Stimulated activated CD4-positive, alpha-beta T cell treated with anti-CD3 and anti-CD28 coated beads, TNF-alpha, amount 100 ng/mL, for 4 hours (primary cell): ENCODE data around the gene SMPD4.
"Not testable (repeated sequence)": the region's sequence is repeated elsewhere in the genome, so short reads cannot be mapped to it uniquely, and the experiment has no call there.

ENCODE experiments used
- DNase-seq, 3 experiments: peaks; one replicate each; pipeline ENCODE4 v3.0.0-alpha.2; 2020; ENCODE audit warnings: low read depth in 3 of 3

SMPD4 gene

DNA sequence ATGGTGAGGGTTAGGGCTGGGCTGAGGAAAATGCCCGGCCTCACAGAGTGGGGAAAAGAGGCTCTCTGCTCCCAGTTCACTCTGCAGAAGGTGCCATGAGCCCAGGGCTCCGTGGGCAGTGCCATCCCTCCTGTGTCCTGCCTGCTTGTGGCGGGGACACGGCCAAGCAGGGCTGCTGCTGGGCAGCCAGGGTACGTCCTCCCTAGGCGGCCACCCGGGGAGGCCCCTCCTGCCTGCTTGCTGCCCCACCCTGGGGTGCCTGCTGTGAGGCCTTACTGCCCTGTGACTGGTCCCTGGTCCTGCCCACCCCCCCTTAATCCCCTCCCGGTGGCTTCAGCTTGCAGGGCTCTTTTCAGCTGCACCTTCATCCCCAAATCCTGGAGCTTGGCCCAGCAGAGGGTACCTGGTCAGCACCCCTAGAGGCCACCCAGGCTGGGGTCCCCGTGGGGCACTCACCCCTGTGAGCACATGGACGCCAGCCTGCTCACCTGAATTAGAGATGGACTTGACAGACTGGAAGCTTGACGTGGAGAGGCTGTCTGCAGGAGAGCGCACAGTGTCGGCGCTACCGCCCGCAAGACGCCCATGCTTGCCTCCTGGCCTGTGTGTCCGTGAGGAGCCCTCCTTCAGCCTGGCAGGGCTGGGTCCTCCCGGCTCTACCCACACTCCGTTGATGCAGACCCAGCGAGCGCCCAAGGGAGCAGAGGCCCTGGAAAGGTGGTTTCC is 39.6 kb downstream of the SMPD4 start:
- not testable (repeated sequence) for DNase-seq

DNA sequence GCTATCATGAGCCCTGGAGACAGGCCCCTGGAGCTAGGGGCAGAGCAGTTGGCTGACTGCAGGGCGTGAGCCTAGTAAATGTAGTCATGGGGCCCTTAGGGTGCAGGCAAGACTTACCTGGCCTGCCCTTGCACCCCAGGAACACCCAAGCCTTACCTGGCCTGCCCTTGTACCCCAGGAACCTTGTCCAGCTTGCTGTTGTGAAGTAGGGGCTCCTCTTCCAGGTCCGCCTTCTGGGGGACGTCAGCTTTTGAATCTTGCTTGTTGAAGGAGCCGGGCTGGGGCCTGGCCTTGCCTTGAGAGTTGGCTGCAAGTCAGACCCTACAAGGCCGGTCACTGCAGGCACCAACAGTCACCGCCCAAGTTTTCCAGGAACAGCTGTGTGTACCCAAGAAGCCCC is 40.4 kb downstream of the SMPD4 start:
- DNase-seq, result not testable (repeated sequence)

DNA sequence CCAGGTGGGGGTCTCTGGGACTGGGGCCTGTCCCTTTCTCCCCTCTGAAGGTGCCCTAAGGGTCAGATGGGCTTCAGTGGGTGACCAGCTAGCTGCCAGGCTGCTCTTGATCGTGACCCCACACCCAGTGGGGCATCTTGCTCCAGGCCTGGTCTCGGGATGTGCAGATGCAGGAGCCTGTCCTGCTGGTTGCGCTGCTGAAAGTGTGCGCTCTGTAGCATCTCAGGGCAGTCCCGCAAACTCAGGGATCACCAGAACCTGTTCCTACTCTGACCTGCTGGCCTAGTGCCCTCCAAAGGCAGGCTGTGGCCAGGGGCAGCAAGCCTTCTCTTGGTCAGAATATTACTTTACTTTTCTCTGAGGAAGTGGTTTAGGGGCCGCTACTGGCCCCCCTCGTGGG is 40.9 kb downstream of the SMPD4 start:
- DNase-seq, result not testable (repeated sequence)

DNA sequence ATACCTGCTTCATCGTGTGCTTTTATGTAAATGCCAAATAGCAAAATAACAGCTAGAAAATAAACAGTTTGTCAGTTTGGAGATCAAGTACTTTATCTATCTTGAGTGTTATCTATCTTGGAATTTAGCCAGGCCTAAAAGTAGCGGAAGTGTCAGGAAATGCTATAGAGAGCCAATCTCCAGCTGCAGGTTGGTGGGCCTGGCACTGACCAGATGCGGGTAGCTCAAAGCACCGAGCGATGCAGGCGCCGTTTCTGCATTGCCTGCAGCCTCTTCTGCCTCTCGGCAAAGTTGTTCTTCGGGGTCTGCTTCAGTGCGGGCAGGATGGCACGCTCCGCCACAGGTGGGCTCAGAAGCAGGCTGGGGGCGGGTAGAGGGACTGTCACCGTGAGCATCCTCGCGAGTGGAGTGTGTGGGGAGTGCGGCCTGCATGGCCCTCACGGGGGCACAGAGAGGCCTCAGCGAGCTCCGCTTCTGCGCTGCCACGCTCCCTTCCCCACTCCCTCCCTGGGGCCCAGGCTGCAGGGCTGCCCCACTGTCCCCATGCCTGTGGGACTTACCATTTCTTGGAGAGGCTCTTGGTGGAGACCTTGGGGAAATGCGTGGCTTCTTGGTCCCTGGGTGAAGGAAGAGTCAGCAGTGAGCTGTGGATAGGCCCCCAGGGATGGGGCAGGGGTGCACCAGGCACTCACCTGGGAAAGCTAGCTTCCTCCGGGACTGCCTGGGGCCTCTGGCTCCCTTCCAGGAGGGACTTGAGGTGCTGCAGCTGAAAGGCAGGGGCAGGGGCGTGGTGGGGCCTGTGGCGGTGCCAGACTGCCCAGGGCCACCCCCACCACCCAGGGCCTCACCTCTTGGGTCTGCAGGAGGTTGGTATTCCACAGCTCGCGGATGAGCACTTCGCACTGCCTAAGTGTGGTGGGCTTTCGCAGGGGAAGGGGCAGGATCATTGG is 41.8 kb downstream of the SMPD4 start:
- DNase-seq, result not testable (repeated sequence)

DNA sequence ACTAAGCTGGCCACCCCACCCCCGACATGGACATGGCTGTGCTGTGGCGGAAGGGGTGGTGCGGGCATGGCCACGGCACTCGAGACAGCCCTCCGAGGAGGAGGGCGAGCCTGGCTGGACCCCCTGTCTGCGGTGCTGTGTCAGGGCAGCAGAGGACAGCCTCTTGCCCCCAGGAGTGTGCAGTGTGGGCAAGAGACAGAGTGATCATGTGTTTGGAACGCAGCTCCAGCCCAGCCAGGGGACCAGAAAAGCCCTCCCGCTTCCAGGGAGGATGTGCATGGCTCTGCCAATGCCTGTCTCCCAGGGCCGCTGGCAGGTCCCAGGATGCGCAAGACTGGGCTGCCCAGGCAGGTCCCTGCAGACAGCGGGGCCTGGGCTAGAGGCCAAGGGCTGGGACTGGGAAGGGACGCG is 42.6 kb downstream of the SMPD4 start:
- not testable (repeated sequence) for DNase-seq

DNA sequence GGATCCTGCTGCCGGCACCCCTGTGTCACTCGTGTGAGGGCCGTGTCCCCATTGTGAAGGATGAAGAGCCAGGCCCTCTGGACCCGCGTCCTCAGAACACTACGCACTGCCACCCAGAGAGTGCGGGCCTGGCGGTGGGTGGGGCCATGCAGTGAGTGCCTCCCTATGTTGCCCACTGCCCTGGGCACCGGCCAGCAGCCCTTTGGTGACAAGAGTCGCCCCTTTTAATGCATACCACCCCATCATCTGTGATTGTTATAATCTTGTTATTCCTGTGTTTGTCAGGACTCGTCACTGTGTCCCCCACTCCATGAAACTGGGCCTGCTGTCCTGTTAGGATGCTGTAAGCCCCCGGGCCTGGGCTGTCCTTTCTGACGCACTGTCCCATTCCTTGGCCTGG is 43.1 kb downstream of the SMPD4 start:
- not testable (repeated sequence) for DNase-seq

DNA sequence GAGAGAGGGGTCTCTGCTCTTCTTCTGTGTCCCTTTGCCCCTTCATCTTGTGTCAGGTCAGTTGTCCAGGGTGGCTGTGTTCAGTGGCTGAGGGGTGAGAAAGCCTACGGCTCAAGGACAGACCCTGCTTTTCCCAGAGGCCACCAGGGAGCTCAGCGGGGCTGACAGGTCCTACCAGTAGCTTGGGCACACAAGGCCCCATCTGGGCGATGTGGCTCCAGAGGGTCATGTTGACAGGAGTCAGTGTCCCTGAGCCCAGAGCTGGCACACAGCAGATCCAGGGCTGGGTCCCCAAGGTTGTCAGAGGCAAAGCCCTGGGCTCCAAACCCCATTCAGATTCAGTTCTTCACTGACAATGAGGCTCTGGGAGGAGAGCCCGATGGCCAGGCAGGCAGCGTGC is 44.3 kb downstream of the SMPD4 start:
- not testable (repeated sequence) for DNase-seq

DNA sequence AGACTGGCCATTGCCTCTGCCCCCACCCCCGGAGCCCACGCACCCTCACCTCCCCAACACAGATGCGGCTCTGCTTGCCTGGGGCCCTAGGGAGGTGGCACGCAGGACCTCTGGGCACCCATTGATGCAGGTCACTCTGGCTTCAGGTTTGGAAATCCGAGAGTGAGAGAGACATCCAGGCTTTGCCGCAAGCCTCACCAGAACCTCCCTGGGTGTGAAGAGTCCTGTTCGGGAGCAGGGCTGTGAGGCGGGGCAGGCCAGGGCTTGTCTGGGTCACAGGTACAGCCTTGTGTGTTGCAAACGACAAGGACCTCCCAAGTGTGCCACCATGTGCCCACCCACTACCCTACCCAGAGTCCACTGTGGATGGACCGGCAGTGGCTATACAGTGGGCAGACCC is 44.9 kb downstream of the SMPD4 start:
- DNase-seq, result not testable (repeated sequence)

DNA sequence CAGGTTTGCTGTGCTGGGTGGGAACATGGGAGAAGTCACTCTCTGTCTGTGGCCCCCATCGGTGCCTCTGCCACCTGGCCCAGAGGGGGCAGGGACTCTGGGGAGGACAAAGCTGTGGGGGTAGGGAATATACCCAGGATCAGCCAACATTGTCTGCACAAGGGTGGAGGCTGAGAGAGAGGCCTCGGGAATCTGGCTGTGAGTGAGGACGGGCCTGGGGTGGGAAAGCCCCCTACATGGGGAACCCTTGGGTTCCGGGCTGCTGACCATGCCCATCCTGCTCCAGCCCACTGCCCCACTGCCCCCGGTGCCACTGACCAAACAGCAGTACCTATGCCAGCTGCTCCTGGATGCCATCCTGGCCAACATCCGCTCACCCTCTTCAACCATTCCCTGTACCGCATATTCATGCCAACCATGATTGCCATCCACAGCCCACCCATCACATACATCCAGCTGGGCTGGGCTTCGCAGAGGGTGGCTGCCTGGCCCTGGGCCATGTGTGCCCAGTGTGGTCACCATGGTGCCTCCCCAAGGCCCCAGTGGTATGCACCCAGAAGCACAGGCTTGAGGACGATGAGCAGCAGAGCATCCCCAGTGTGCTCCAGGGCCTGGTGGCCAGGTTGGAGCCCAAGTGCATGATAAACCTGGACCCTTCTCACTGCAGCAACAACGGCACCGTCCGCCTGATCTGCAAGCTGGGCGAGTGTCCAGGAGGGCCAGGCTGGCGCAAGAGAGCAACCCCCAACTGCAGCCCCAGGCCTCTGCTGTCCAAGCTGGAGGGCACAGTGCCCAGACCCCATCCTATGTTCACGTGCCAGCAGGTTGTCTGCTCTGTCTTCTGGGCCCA is 45.5 kb downstream of the SMPD4 start:
- no peak for DNase-seq

DNA sequence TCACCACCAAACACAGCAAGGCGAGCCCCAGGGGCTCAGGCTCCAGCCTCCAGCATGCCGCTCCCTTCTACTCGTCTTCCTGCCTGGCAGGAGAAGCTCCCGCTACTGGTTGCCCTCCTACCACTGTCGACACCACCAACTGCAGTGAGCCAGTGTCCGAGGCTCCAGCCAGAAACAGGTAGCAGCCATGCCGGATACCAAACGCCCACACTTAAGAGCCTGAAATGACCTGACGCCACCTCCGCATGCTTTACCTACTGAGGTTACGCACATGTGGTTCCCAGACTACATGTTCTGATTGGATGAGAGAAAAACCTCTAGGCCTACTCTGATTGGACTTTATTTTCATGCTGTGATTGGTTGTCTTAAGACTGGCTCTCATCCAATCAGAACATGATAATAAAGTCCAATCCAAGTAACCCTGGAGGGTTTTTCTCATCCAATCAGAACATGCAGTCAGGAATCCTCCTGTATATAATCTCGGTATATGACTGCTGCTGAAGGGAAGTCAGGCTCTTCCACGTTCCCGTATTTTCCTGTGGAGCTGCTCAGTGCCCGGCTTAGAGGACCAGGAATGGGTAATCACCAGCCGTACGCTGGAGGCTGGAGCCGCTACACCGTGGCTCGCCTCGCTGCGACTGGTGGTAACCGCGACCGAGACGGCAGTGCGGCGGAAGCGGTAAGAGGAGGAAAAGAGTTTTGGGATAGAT is 52.1 kb downstream of the SMPD4 start, which contains the start of gene POTEF:
Gene POTEF (minus strand): TSS at position 103 of the 710 bp plus-strand sequence. CDS start 8,707 bp downstream, outside the sequence.
- not testable (repeated sequence) for DNase-seq

DNA sequence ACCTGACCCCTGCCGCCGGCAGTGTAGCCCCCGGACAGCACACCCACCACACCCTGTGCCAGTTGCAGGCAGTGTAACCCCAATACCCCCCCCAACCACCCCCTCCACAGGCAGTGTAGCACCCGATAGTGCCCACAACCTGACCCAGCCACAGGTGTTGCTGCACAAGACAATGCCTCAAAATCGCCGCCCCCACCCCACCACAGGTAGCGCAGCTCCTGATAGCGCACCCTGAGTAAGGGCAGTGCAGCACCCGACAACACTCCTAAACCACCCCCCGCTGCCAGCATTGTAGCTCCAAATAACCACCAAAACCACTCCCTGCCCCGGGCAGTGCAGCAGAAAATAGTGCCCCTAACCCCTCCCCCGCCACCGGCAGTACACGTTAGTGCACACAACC is 52.9 kb downstream of the SMPD4 start:
- DNase-seq, result not testable (repeated sequence)

DNA sequence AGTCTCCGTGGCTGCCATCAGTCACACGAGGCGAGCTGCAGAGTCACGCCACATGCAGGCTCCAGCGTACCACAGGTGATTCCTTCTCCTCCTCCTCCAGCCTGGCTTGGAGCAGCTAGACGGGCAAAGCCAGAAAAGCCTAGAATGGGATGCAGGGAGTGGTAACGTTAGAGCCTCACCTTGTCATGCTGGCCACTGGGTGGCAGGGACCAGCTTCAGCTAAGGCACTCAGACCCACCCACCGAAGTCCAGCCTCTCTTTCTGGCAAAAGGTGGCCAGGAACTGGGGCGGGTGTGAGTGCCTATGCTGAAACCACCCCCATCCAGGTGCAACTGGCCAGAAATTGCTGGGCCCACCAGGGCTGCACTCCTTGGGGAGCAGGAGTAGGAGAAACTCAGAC is 53.7 kb downstream of the SMPD4 start:
- not testable (repeated sequence) for DNase-seq

DNA sequence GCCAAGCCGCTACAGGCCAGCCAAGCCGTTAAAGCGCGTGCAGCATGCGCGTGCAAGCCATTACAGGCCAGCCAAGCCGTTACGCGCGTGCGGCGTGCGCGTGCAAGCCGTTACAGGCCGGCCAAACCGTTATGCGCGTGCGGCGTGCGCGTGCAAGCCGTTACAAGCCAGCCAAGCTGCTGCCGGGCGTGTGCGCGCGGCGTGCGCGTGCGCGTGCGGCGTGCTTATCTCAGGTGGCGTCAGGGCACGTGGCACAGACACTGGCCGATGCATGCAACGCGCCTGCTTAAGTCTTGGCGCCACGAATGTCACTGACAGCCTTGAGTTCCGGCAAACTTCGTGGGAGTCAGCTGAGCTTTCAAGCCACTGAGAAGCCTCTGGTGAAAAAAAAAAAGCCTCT is 60.5 kb downstream of the SMPD4 start:
- DNase-seq, result not testable (repeated sequence)

DNA sequence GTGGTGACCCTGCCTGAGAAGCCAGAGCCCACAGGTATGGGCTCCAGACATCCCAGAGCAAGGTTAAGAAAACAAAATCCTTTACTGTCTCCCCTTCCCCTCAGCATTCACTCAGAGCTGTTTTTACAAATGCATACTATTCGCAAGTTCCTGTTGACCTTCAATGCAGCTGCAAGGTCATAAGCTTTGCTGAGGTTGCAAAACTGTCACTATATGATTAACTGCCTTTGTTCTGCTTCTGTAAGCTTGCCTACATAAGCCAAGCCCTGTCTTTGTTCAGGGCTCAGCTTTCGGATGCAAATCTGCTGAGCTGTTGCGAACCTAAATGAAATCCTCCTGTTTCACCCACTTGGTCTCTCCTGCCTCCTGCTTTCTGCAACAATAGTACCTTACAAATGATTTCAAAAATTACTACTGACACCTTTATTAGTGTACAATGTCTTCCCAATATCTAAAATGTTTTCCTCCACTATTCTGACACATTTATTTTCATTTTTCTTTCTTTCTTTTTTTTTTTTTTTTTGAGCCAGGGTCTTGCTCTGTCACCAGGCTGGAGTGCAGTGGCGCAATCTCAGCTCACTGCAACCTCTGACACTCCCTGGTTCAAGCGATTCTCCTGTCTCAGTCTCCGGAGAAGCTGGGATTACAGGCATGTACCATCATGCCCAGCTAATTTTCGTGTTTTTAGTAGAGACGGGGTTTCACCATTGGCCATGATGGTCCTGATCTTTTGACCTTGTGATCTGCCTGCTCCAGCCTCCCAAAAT is 78.6 kb downstream of the SMPD4 start:
- DNase-seq, result not testable (repeated sequence)
